ENCODE measurements around the gene PYM1.

- TF ChIP-seq ZNF672 (CRISPR knock-in tag; IDR thresholded peaks at IDR 0.05) (no peak), TGIF2 (CRISPR knock-in tag; IDR thresholded peaks at IDR 0.05) (no peak), ZNF281 (CRISPR knock-in tag; IDR thresholded peaks at IDR 0.05; ENCODE audit: borderline replicate concordance) (peak; percentile 72), EED (CRISPR knock-in tag; IDR thresholded peaks at IDR 0.05) (no peak), ZNF3 (CRISPR knock-in tag; IDR thresholded peaks at IDR 0.05) (no peak), ZNF572 (CRISPR knock-in tag; IDR thresholded peaks at IDR 0.05) (0 out of 2 replicates have a peak, but pooled peaks have one; percentile 19), WIZ (CRISPR knock-in tag; IDR thresholded peaks at IDR 0.05) (no peak), ESRRA (CRISPR knock-in tag; IDR thresholded peaks at IDR 0.05; ENCODE audit: low read depth) (no peak), CCDC6 (CRISPR knock-in tag; IDR thresholded peaks at IDR 0.05) (no peak), ZNF580 (CRISPR knock-in tag; IDR thresholded peaks at IDR 0.05; ENCODE audit: borderline replicate concordance, low read depth) (no peak)
- TF ChIP-seq, protein P1, sequence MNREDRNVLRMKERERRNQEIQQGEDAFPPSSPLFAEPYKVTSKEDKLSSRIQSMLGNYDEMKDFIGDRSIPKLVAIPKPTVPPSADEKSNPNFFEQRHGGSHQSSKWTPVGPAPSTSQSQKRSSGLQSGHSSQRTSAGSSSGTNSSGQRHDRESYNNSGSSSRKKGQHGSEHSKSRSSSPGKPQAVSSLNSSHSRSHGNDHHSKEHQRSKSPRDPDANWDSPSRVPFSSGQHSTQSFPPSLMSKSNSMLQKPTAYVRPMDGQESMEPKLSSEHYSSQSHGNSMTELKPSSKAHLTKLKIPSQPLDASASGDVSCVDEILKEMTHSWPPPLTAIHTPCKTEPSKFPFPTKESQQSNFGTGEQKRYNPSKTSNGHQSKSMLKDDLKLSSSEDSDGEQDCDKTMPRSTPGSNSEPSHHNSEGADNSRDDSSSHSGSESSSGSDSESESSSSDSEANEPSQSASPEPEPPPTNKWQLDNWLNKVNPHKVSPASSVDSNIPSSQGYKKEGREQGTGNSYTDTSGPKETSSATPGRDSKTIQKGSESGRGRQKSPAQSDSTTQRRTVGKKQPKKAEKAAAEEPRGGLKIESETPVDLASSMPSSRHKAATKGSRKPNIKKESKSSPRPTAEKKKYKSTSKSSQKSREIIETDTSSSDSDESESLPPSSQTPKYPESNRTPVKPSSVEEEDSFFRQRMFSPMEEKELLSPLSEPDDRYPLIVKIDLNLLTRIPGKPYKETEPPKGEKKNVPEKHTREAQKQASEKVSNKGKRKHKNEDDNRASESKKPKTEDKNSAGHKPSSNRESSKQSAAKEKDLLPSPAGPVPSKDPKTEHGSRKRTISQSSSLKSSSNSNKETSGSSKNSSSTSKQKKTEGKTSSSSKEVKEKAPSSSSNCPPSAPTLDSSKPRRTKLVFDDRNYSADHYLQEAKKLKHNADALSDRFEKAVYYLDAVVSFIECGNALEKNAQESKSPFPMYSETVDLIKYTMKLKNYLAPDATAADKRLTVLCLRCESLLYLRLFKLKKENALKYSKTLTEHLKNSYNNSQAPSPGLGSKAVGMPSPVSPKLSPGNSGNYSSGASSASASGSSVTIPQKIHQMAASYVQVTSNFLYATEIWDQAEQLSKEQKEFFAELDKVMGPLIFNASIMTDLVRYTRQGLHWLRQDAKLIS (CRISPR knock-in tag; IDR thresholded peaks at IDR 0.05), result no peak
- TF ChIP-seq, protein P2, sequence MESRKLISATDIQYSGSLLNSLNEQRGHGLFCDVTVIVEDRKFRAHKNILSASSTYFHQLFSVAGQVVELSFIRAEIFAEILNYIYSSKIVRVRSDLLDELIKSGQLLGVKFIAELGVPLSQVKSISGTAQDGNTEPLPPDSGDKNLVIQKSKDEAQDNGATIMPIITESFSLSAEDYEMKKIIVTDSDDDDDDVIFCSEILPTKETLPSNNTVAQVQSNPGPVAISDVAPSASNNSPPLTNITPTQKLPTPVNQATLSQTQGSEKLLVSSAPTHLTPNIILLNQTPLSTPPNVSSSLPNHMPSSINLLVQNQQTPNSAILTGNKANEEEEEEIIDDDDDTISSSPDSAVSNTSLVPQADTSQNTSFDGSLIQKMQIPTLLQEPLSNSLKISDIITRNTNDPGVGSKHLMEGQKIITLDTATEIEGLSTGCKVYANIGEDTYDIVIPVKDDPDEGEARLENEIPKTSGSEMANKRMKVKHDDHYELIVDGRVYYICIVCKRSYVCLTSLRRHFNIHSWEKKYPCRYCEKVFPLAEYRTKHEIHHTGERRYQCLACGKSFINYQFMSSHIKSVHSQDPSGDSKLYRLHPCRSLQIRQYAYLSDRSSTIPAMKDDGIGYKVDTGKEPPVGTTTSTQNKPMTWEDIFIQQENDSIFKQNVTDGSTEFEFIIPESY (CRISPR knock-in tag; IDR thresholded peaks at IDR 0.05), result no peak
- TF ChIP-seq, protein P3, sequence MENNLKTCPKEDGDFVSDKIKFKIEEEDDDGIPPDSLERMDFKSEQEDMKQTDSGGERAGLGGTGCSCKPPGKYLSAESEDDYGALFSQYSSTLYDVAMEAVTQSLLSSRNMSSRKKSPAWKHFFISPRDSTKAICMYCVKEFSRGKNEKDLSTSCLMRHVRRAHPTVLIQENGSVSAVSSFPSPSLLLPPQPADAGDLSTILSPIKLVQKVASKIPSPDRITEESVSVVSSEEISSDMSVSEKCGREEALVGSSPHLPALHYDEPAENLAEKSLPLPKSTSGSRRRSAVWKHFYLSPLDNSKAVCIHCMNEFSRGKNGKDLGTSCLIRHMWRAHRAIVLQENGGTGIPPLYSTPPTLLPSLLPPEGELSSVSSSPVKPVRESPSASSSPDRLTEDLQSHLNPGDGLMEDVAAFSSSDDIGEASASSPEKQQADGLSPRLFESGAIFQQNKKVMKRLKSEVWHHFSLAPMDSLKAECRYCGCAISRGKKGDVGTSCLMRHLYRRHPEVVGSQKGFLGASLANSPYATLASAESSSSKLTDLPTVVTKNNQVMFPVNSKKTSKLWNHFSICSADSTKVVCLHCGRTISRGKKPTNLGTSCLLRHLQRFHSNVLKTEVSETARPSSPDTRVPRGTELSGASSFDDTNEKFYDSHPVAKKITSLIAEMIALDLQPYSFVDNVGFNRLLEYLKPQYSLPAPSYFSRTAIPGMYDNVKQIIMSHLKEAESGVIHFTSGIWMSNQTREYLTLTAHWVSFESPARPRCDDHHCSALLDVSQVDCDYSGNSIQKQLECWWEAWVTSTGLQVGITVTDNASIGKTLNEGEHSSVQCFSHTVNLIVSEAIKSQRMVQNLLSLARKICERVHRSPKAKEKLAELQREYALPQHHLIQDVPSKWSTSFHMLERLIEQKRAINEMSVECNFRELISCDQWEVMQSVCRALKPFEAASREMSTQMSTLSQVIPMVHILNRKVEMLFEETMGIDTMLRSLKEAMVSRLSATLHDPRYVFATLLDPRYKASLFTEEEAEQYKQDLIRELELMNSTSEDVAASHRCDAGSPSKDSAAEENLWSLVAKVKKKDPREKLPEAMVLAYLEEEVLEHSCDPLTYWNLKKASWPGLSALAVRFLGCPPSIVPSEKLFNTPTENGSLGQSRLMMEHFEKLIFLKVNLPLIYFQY (CRISPR knock-in tag; IDR thresholded peaks at IDR 0.05; ENCODE audit: borderline replicate concordance), result no peak
These were observed 731 bp downstream of the PYM1 start for GRCh38 chr12:55926738-55927587.

Measured in HepG2 (cell line).